Loucy (cell line): ENCODE data around the gene NKAIN2.

Experiments
- EZH2phosphoT487 ChIP-seq: fragments of 200-600 bp; IDR thresholded peaks from 2 replicates; pipeline ENCODE4 v1.6.1; 2018; ENCODE audit warnings: antibody characterized with exemption, mild to moderate bottlenecking, moderate library complexity, borderline replicate concordance
- TF ChIP-seq, protein P1 (sequence below): fragments of 200-600 bp; sonication (generic); conservative IDR thresholded peaks from 2 replicates; pipeline ENCODE4 v1.5.1; 2014; ENCODE audit warnings: mild to moderate bottlenecking, antibody characterized with exemption, low read length

DNA sequence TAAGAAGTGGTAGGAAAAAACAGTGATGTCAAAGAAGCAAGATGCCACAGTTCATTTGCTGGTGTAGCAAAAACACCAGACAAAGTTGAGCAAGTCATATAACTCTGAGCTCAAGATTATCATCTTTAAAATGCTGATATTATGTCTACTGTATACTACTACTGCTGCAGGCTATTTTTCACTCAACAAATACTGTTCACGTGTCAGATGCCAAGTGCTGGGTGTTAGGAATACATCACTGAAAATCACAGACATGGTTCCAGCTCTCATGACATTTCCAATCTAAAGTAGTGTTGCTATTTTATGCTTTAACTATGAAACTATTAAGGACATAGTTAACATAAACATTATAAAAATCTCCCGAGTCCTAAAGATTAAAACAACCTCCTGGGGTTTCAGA, 163.0 kb downstream of the NKAIN2 start:
- TF ChIP-seq, protein P1, sequence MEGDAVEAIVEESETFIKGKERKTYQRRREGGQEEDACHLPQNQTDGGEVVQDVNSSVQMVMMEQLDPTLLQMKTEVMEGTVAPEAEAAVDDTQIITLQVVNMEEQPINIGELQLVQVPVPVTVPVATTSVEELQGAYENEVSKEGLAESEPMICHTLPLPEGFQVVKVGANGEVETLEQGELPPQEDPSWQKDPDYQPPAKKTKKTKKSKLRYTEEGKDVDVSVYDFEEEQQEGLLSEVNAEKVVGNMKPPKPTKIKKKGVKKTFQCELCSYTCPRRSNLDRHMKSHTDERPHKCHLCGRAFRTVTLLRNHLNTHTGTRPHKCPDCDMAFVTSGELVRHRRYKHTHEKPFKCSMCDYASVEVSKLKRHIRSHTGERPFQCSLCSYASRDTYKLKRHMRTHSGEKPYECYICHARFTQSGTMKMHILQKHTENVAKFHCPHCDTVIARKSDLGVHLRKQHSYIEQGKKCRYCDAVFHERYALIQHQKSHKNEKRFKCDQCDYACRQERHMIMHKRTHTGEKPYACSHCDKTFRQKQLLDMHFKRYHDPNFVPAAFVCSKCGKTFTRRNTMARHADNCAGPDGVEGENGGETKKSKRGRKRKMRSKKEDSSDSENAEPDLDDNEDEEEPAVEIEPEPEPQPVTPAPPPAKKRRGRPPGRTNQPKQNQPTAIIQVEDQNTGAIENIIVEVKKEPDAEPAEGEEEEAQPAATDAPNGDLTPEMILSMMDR: no peak
- TF ChIP-seq EZH2phosphoT487: no peak
